ENCODE measurements around the gene ZNF536. TPM values are rescaled to one million over a fixed set of nuclear protein-coding genes. Genes with fewer than 3 reads are reported as not detected.

ZNF536 gene
- total and polyA plus RNA-seq, 9 donors, result 0.13 to 0.52 (median 0.28) TPM; not detected in 4

DNA sequence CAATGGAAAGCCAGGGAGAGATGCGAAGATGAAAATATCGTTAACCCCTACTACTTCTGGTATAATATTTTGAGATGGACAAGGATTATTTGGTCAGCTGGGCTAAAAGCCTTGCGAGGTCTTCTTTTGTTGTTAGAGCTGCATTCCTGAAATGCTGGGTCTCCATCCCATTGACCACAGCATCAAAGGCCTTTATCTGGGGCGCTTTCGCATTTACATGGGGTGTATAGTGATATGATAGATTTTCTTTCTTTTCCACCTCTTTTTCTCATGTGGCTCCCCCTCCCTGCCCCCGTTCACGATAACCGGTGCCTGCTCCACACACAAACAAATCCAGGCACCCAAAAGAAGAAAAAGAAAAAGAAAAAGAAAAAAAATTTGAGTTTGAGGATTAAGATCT lies 77.5 kb downstream of the ZNF536 start:
- H3K27me3 ChIP-seq, result no peaks in the 10 kb centered on the region
- DNase-seq, result no peak
- WGBS, 3 donors, result 30 to 32% (median 30%) methylated on average over 8 of the region's 8 CpGs
- no peaks in the 10 kb centered on the region for H3K4me1 ChIP-seq (ENCODE audit: insufficient read depth)
- no peaks in the 10 kb centered on the region for H3K9me3 ChIP-seq
- intact Hi-C loops (cut with DNase I), result no loop called here
- H3K36me3 ChIP-seq, result no peaks in the 10 kb centered on the region
- TF ChIP-seq POLR2A (IDR thresholded peaks at IDR 0.05), result no peak
- TF ChIP-seq EP300 (IDR thresholded peaks at IDR 0.05), result no peak
- TF ChIP-seq, protein P1, sequence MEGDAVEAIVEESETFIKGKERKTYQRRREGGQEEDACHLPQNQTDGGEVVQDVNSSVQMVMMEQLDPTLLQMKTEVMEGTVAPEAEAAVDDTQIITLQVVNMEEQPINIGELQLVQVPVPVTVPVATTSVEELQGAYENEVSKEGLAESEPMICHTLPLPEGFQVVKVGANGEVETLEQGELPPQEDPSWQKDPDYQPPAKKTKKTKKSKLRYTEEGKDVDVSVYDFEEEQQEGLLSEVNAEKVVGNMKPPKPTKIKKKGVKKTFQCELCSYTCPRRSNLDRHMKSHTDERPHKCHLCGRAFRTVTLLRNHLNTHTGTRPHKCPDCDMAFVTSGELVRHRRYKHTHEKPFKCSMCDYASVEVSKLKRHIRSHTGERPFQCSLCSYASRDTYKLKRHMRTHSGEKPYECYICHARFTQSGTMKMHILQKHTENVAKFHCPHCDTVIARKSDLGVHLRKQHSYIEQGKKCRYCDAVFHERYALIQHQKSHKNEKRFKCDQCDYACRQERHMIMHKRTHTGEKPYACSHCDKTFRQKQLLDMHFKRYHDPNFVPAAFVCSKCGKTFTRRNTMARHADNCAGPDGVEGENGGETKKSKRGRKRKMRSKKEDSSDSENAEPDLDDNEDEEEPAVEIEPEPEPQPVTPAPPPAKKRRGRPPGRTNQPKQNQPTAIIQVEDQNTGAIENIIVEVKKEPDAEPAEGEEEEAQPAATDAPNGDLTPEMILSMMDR (IDR thresholded peaks at IDR 0.05), result no peak
- no peak overlapping the region for H3K4me3 ChIP-seq
- no peak overlapping the region for H3K27ac ChIP-seq

DNA sequence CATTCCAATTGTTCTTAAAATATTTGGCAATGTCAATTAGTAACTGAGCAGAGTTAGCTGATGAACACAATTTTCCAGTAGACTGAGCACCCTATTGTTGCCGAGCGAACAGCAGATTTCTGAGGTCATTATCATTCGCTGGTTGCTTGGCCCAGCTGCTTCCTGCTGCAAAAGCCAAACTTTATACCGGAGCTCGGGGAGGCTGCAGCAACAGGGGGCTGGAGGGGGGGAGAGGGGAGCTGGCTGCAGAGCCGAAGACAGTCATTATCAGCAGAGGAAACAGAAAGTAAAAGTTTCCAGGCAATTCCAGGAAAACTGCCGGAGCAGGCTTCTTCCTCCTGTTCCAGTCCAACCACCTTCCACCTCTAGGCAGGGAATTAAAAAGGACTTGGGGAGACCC lies 77.9 kb downstream of the ZNF536 start:
- Histone ChIP-seq H3K27me3 (no peaks in the 10 kb centered on the region), H3K36me3 (no peaks in the 10 kb centered on the region), H3K4me3 (peak overlapping the region; percentile 24), H3K9me3 (no peaks in the 10 kb centered on the region), H3K27ac (peak overlapping the region in 1 of 2 donors; percentile 22), H3K4me1 (ENCODE audit: insufficient read depth) (no peaks in the 10 kb centered on the region)
- intact Hi-C loops (cut with DNase I), result no loop called here
- 1 to 2% (median 1%) methylated on average over 7 of the region's 7 CpGs for WGBS, 3 donors
- TF ChIP-seq POLR2A (IDR thresholded peaks at IDR 0.05) (no peak), EP300 (IDR thresholded peaks at IDR 0.05) (no peak)
- TF ChIP-seq, protein P1 (IDR thresholded peaks at IDR 0.05), result no peak
- DNase-seq, result peak; percentile 44 to 65 (median 59)

DNA sequence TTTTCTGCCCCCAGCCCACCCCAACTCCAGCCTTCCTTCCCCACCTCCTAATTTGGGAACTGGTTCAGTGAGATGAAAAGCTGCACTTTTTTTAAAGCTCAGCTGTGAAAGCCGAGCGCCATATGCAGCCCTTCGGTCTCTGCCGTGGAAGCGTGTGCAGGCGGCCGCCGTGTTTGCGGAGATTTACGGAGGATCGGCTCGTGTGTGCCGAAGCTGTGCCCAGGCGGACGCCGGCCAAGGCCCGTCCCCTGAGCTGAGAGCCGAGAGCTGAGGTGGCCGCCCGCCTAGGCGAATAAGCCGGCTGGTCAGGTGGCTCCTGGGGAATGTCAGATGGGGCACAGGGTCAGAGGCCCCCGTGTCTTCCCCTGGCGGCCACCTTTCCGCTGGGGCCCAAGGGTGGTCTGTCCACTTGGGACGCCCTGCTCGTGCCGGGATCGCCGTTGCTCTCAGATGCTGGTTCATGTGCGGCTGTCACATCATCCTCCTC lies 78.7 kb downstream of the ZNF536 start:
- H3K36me3 ChIP-seq, result no peaks in the 10 kb centered on the region
- intact Hi-C loops (cut with DNase I), result no loop called here
- no peaks in the 10 kb centered on the region for H3K4me1 ChIP-seq (ENCODE audit: insufficient read depth)
- H3K27ac ChIP-seq, result peak overlapping the region in 1 of 2 donors; percentile 55
- peak overlapping the region; percentile 24 for H3K4me3 ChIP-seq
- H3K27me3 ChIP-seq, result no peaks in the 10 kb centered on the region
- TF ChIP-seq, protein P1 (IDR thresholded peaks at IDR 0.05), result no peak
- TF ChIP-seq EP300 (IDR thresholded peaks at IDR 0.05) (no peak), POLR2A (IDR thresholded peaks at IDR 0.05) (no peak)
- peak in 3 of 5 donors; percentile 12 to 47 (median 29) for DNase-seq
- H3K9me3 ChIP-seq, result no peaks in the 10 kb centered on the region
- WGBS, 3 donors, result 10 to 37% (median 27%) methylated on average over 31 of the region's 31 CpGs

DNA sequence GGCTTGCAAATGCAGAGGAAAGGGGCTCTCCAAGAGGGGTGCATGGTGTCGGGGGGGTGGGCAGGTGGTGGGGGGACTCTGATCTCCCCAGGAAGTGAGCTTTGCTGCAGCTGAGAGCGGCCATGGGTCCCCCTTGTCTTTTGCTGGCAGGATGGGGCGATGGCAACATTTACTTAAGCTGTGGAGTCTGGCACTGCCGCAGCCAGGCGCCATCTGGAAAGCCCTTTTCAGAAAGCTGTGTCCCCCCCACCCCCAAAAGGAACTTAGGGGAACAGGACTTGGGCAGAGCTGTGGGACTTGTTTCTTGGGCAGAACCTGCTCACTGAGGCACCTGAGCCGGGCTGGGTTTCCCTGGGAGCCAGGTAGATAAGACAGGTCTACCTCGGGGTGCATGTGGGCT lies 80.7 kb downstream of the ZNF536 start:
- no peaks in the 10 kb centered on the region for H3K36me3 ChIP-seq
- no peak overlapping the region for H3K4me3 ChIP-seq
- no peaks in the 10 kb centered on the region for H3K4me1 ChIP-seq (ENCODE audit: insufficient read depth)
- 86 to 94% (median 93%) methylated on average over 7 of the region's 7 CpGs for WGBS, 3 donors
- TF ChIP-seq, protein P1 (IDR thresholded peaks at IDR 0.05), result no peak
- TF ChIP-seq EP300 (IDR thresholded peaks at IDR 0.05) (no peak), POLR2A (IDR thresholded peaks at IDR 0.05) (no peak)
- H3K27me3 ChIP-seq, result no peaks in the 10 kb centered on the region
- intact Hi-C loops (cut with DNase I), result no loop called here
- H3K9me3 ChIP-seq, result no peaks in the 10 kb centered on the region
- DNase-seq, result no peak
- no peak overlapping the region for H3K27ac ChIP-seq

Data from ovary (tissue), 9 donors.